Neuron (in vitro differentiated cells): ENCODE measurements around the gene C10orf53.
A peak's percentile ranks its signal among the peaks of the same experiment; 100 is the strongest.
"Not testable (repeated sequence)": the region's sequence is repeated elsewhere in the genome, so short reads cannot be mapped to it uniquely, and the experiment has no call there.

Source experiments
- H2AFZ ChIP-seq: one replicate; pipeline ENCODE4 v1.6.1; 2013; ENCODE audit warnings: low read depth, mild to moderate bottlenecking, inconsistent platforms, low read length, moderate library complexity
- H3K27me3 ChIP-seq: one replicate; pipeline ENCODE4 v1.6.1; 2013; ENCODE audit warnings: low read length; ENCODE audit not compliant: insufficient read depth
- H3K36me3 ChIP-seq: one replicate; pipeline ENCODE4 v1.6.1; 2013; ENCODE audit warnings: low read length; ENCODE audit not compliant: insufficient read depth
- H3K4me1 ChIP-seq: one replicate; pipeline ENCODE4 v1.6.1; 2013; ENCODE audit warnings: low read length; ENCODE audit not compliant: insufficient read depth
- H3K4me3 ChIP-seq: 2 replicates; pipeline ENCODE4 v1.5.1; 2013; ENCODE audit warnings: mild to moderate bottlenecking, low read length, moderate library complexity
- H3K9me3 ChIP-seq: one replicate; pipeline ENCODE4 v1.6.1; 2013; ENCODE audit warnings: low read length

C10orf53 gene

DNA sequence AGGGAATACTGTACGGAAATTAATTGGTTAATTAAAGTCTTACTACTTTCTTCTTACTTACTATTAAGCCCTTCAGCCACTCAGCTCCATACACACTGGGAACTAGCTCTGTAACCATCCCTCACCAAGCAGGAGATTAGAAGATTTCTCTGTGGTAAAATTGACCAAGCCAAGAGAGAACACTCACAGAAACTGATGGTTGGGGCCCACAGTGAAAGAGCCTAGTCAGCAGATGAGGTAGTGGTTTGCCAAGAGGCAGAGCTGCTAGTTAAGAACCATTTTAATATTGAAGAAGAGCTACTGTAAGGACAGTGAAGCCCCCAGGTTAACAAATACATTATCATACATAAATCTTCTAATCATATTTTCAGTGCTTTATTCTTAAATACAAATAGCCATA, 21.8 kb upstream of the C10orf53 start:
- Histone ChIP-seq H3K36me3 (no peaks in the 10 kb centered on the region), H2AFZ (no peak overlapping the region), H3K4me1 (peaks cover 2% of the 10 kb centered on the region), H3K4me3 (no peak overlapping the region), H3K9me3 (no peaks in the 10 kb centered on the region), H3K27me3 (peaks cover 4% of the 10 kb centered on the region)

DNA sequence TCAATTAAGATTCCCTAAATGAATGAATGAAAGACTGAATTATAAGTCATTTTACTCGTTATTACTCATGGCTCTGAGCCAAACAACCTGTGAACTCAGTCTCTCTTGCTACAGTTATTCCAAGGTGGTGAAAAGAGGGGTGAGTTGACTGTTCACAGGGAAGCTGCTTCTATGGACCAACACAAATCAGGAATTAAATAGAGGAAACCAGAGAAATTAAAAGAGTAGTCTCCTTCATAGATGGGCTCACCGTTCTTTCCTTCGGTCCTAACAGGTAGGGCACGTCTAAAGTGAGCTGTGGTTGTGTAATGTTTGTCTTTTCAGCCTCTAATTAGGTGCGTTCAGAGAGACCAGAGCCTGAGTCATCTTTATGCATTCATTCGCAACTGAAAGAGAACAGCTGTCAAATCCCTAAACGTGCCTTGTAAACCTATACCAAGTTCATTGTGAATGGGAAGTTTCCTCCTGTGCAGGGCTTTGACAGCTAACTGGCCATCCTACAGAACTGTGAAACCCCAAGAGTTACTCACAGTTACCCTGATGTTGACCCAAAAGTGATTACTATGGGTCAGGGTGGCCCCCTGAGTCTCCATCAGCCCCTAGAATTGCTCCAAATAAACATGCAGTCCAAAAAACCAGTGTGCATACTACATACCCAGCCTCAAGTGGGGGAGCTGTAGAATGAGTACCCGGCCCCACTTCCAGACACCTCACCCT, 18.2 kb upstream of the C10orf53 start:
- Histone ChIP-seq H2AFZ (no peak overlapping the region), H3K36me3 (no peaks in the 10 kb centered on the region), H3K4me1 (peaks cover 2% of the 10 kb centered on the region), H3K27me3 (no peaks in the 10 kb centered on the region), H3K4me3 (no peak overlapping the region), H3K9me3 (no peaks in the 10 kb centered on the region)

DNA sequence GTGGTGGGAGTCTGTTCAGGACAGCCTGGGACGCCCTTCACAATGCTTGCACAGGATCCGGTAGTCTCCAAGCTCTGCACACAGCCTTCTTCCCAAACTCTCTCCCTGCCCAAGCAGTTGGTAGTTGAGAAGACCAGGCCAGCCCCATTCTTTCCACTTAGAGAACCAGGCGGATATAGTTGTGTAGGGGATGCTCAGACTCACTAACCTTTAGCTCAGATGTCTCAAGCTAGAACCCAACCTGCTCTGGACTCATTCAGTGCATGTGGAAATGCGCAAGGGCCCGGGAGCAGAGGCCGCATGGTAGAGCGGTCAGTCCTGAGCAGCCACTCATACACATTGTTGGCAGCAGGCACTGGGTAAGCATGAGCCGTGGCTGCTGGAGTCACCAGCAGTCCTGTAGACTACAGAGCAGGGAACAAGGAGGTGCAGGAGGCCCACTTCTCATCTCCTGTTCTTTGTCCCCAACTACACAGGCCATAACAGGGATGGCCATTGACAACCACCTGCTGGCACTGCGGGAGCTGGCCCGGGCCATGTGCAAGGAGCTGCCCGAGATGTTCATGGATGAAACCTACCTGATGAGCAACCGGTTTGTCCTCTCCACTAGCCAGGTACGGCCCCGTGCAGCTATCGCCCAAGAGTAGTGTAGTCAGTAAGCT, 17.2 kb upstream of the C10orf53 start:
- no peak overlapping the region for H3K4me3 ChIP-seq
- no peaks in the 10 kb centered on the region for H3K9me3 ChIP-seq
- no peaks in the 10 kb centered on the region for H3K36me3 ChIP-seq

DNA sequence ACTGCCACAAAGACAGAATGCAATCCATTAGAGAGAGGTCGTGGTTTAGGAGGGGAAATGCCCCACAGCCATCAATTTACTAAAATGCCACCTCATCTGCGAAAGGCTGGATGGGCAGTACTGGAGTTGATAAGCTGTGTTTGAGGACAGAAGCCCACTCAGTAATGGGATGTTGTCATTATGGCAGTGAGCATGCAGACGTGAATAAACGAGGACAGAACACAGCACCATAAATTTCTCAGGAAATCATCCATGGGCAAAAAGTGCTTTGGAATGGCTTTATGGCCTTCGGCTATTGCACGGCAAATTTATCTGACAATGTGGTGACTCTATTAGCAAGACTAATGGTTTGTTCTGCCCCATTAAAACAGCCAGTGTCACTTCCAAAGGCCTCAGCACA, 15.9 kb upstream of the C10orf53 start:
- H3K36me3 ChIP-seq, result no peaks in the 10 kb centered on the region
- H3K4me3 ChIP-seq, result no peak overlapping the region
- no peaks in the 10 kb centered on the region for H3K27me3 ChIP-seq
- peaks cover 2% of the 10 kb centered on the region for H3K4me1 ChIP-seq
- H2AFZ ChIP-seq, result no peak overlapping the region
- H3K9me3 ChIP-seq, result no peaks in the 10 kb centered on the region

More for the DNA sequence above, 17.2 kb upstream of the C10orf53 start:
- no peaks in the 10 kb centered on the region for H3K27me3 ChIP-seq
- no peak overlapping the region for H2AFZ ChIP-seq
- peaks cover 2% of the 10 kb centered on the region for H3K4me1 ChIP-seq

DNA sequence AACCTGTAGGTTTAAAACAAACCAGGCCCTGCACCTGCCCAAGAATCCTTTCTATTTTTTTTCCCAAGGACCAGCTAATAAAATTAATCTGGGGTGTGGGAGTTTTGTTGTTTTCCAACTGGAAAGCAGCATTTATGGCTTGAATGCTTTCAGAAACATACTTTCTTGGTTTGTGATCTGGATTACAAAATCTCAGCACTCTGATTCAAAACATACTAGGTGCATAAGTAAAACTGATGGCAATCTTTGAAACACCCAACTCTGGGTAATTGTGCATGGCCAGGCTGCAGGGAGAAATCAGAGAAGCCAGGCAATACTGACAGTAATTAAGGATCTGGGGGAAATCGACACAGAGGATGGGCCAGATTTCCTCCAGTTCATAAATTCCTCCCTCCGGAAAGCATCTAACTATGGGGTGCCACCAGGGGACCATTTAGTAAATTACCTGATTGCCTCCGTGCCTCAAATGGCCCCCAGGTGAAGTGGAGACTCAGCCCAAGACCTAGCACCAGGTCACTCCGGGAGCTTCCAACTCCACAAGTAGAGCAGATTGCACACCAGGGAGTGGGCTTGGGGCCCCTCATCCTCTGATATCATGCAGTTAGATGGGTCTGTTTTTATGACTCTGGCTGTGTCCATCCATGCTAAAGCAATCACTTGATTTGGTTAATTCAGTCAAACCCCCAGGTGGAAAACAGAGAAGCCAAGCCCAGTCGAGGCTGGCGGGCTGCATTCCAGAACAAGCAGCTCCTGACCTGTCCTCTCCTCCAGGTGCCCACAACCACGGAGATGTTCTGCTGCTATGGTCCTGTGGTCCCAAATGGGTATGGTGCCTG, 15.2 kb upstream of the C10orf53 start:
- peaks cover 2% of the 10 kb centered on the region for H3K4me1 ChIP-seq
- H2AFZ ChIP-seq, result no peak overlapping the region
- no peak overlapping the region for H3K4me3 ChIP-seq
- no peaks in the 10 kb centered on the region for H3K36me3 ChIP-seq
- no peaks in the 10 kb centered on the region for H3K9me3 ChIP-seq
- no peaks in the 10 kb centered on the region for H3K27me3 ChIP-seq

DNA sequence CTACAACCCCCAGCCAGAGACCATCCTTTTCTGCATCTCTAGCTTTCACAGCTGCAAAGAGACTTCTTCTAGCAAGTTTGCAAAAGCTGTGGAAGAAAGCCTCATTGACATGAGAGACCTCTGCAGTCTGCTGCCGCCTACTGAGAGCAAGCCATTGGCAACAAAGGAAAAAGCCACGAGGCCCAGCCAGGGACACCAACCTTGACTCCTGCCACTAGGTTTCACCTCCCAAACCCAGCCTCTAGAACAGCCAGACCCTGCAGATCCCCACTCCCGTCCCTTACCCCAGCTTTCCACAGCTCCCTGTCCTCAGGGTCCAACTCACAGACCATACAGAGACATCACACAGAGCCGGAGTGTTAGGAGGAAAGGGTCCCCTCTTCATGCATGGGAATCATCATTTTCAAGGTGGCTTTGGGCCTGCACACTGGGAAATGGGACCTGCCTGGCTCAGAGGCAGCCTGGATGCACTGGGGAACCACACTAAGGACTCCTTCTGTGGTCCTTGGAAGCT, 14.6 kb upstream of the C10orf53 start:
- Histone ChIP-seq H3K36me3 (no peaks in the 10 kb centered on the region), H3K27me3 (no peaks in the 10 kb centered on the region), H3K9me3 (no peaks in the 10 kb centered on the region), H3K4me3 (no peak overlapping the region), H2AFZ (no peak overlapping the region), H3K4me1 (peaks cover 2% of the 10 kb centered on the region)

DNA sequence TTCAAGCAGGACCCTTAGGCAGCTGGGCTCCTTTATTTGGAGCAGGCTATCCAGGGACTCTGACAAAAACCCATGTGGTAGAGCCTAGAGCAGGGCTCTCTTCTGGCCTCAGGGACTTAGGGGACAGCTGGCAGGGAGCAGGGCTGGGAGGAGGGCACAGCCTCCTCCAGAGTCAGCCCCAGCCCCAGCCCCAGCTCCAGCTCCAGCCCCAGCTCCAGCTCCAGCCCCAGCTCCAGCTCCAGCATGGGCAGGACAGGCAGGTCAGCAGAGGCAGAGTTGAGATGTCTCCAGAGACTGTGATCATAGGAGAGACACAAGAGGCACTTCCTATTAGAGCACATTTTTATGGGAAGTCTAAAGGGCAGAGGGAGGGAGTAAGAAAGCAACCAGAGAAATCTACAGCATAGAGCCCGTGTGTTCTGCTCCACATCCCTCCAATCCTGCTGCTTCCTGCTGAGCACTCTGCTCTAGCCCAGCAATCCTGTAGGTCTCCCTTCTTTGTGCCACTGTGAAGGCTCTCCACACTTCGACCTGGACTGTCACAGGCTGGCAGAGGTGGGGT, 13.3 kb upstream of the C10orf53 start:
- Histone ChIP-seq H3K27me3 (no peaks in the 10 kb centered on the region), H2AFZ (no peak overlapping the region)

DNA sequence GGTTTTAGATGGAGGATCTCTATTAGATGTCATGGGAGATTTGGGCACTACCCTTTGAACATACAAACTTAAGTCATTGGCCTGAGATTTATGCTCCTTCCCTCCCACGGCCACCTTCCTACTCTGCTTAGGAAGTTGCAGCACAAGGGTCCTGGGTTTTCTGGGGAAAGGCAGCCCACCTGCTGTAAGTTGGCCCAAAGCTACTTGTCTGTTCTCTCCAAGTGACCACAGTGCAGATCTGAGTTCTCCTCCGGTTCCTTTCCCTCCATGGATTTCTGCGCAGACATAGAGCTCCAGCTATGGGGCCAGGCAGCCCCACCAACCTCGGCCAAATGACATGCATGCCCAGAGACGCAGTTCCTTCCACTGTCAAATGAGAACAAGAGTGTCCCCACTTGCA, 12.8 kb upstream of the C10orf53 start:
- Histone ChIP-seq H3K36me3 (no peaks in the 10 kb centered on the region), H3K4me1 (no peaks in the 10 kb centered on the region), H2AFZ (no peak overlapping the region), H3K9me3 (no peaks in the 10 kb centered on the region), H3K4me3 (no peak overlapping the region), H3K27me3 (no peaks in the 10 kb centered on the region)

More for the DNA sequence above, 13.3 kb upstream of the C10orf53 start:
- peaks cover 2% of the 10 kb centered on the region for H3K4me1 ChIP-seq
- H3K36me3 ChIP-seq, result no peaks in the 10 kb centered on the region
- no peak overlapping the region for H3K4me3 ChIP-seq
- H3K9me3 ChIP-seq, result no peaks in the 10 kb centered on the region

DNA sequence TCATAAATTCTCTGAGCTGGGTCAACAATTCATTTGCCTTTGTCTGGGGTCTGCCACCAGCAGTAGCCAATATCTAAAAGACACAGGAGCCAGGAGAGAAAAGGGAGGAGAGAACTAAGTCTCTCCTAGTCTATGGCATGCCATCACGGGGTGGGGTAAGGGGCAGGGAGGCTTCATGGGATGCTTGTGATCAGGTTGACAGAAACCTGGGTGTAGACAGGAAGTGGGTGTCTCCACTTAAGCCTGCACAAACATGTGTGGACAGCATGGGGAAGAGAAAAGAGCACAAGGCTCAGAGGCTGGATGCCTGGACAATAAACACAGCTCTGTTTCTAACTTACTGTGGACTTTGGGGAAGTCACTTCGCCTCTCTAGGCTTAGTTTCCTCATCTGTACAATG, 11.5 kb upstream of the C10orf53 start:
- Histone ChIP-seq H3K4me1 (no peaks in the 10 kb centered on the region), H3K36me3 (no peaks in the 10 kb centered on the region), H3K4me3 (no peak overlapping the region), H3K27me3 (no peaks in the 10 kb centered on the region), H3K9me3 (no peaks in the 10 kb centered on the region), H2AFZ (no peak overlapping the region)

DNA sequence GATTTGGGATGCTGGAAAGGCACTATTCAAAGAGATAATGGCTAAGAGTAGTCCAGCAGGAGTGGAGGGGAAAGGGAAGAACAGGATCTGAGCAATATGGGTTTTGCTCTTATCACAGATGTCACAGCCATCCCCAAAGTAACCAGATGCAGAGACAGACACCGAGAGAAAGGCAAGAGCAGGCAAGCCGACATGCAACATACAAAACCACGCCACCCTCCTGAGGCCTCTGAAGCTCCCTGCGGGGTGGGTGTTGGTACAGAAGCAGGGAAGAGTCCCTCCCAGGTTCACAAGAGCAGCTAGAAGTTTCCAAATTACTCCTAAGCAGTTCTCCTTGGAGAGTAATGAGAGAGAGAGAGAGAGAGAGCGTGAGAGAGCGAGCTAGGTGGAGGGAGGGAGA, 10.8 kb upstream of the C10orf53 start:
- Histone ChIP-seq H3K4me3 (no peak overlapping the region), H3K4me1 (no peaks in the 10 kb centered on the region), H3K9me3 (no peaks in the 10 kb centered on the region)

DNA sequence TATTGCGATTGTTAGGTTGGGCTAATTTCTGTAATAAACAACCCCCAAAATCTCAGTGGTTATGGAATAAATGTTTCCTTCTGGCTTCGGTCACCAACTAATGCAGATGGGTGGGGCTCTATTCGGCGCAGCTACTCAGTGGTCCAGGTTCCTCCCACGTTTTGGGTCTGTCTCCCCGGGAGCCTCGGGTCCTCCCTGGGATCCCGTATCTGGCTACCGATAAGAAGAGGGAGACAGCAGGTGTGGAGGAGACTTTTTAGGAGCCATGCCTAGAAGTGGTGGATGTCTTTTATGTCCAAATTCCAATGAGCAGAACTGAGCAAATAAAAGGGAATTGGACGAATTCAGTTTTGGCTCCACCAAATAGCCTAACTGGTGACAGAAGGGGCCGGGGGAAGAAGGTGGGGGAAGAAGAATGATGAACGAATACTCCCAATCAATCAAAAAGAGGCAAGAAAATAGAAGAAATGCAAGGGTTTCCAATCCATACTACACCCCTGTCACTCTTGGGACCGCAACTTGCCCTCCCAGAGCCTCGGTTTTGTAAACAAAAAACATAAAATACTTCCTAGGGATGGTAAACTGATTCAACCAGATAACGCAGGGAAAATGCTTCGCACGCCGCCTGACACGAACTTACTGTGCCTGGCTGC, 498 bp upstream of the C10orf53 start:
- Histone ChIP-seq H2AFZ (peak overlapping the region; percentile 84), H3K9me3 (no peaks in the 10 kb centered on the region), H3K27me3 (no peaks in the 10 kb centered on the region), H3K36me3 (no peaks in the 10 kb centered on the region), H3K4me3 (peak overlapping the region; percentile 54), H3K4me1 (peaks cover 11% of the 10 kb centered on the region)

More for the DNA sequence above, 10.8 kb upstream of the C10orf53 start:
- Histone ChIP-seq H3K27me3 (no peaks in the 10 kb centered on the region), H3K36me3 (no peaks in the 10 kb centered on the region), H2AFZ (no peak overlapping the region)

DNA sequence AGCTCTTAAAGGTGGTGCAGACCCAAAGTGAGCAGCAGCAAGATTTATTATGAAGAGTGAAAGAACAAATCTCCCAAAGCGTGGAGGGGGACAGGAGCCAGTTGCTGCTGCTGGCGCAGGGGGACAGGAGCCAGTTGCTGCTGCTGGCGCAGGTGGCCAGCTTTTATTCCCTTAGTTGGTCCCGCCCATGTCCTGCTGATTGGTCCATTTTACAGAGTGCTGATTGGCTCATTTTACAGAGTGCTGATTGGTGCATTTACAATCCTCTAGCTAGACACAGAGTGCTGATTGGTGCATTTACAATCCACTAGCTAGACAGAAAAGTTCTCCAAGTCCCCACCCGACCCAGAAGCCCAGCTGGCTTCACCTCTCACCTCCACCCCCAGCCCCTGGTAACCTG, 3.0 kb downstream of the C10orf53 start:
- H3K36me3 ChIP-seq, H3K27me3 ChIP-seq, H3K9me3 ChIP-seq, H3K4me3 ChIP-seq, H2AFZ ChIP-seq: not testable (repeated sequence)
- peaks cover 11% of the 10 kb centered on the region for H3K4me1 ChIP-seq
